Activated CD4-positive, CD25-positive, alpha-beta regulatory T cell treated with anti-CD3 and anti-CD28 coated beads, Interleukin-2, amount 50 U/mL, for 24 hours (primary cell): ENCODE data around the gene NOTCH1.
"Not testable (repeated sequence)": the region's sequence is repeated elsewhere in the genome, so short reads cannot be mapped to it uniquely, and the experiment has no call there.

Experiments
- ATAC-seq, 2 donors: fragments of 150-1000 bp; cut with Tn5 transposase; one replicate each; pipeline ENCODE4 v1.10.0; 2021; ENCODE audit warnings: mild to moderate bottlenecking in 1 of 2, moderate library complexity in 1 of 2

The NOTCH1 gene

GRCh38 chr9:136563646-136564325, 17.9 kb upstream of the NOTCH1 start:
- ATAC-seq: no peak

- no peak for ATAC-seq
Measured at GRCh38 chr9:136562746-136563495, 17.1 kb upstream of the NOTCH1 start.

GRCh38 chr9:136561779-136562178, 15.9 kb upstream of the NOTCH1 start:
- no peak for ATAC-seq

- ATAC-seq: no peak
Measured at GRCh38 chr9:136560586-136560985, 14.7 kb upstream of the NOTCH1 start.

GRCh38 chr9:136559371-136559770, 13.5 kb upstream of the NOTCH1 start:
- not testable (repeated sequence) for ATAC-seq

GRCh38 chr9:136558846-136559245, 13.0 kb upstream of the NOTCH1 start:
- not testable (repeated sequence) for ATAC-seq

- ATAC-seq: no peak
Measured at GRCh38 chr9:136558373-136558772, 12.5 kb upstream of the NOTCH1 start.

GRCh38 chr9:136557036-136557435, 11.2 kb upstream of the NOTCH1 start:
- no peak for ATAC-seq

- ATAC-seq: no peak
Measured at GRCh38 chr9:136556166-136556565, 10.3 kb upstream of the NOTCH1 start.

GRCh38 chr9:136554870-136555269, 9.0 kb upstream of the NOTCH1 start:
- no peak for ATAC-seq

GRCh38 chr9:136553581-136553980, 7.7 kb upstream of the NOTCH1 start:
- ATAC-seq: no peak

- ATAC-seq: peak in 1 of 2 donors; percentile 45
Measured at GRCh38 chr9:136552117-136552703, 6.4 kb upstream of the NOTCH1 start.

GRCh38 chr9:136551401-136552116, 5.7 kb upstream of the NOTCH1 start:
- peak in 1 of 2 donors; percentile 11 for ATAC-seq

- no peak for ATAC-seq
Measured at GRCh38 chr9:136550439-136551289, 4.8 kb upstream of the NOTCH1 start.

GRCh38 chr9:136549010-136549980, 3.4 kb upstream of the NOTCH1 start:
- no peak for ATAC-seq

- ATAC-seq: no peak
Measured at GRCh38 chr9:136547508-136548215, 1.8 kb upstream of the NOTCH1 start.

GRCh38 chr9:136546697-136547501, 1.1 kb upstream of the NOTCH1 start:
- ATAC-seq: peak; percentile 5 to 6

- ATAC-seq: no peak
Measured at GRCh38 chr9:136545692-136545964, 220 bp downstream of the NOTCH1 start.

GRCh38 chr9:136544964-136545691, 720 bp downstream of the NOTCH1 start:
- ATAC-seq: peak; percentile 25 to 28
